GM12878 (cell line): ENCODE measurements around the gene ABTB1. TPM values are rescaled to one million over a fixed set of nuclear protein-coding genes. Genes with fewer than 3 reads are reported as not detected.
A peak's percentile ranks its signal among the peaks of the same experiment; 100 is the strongest.

Experiments used
- ATAC-seq: fragments of 200-7000 bp; cut with Tn5 transposase; 3 replicates; pipeline ENCODE4 v1.9.1; 2020; ENCODE audit warnings: mild to moderate bottlenecking, moderate library complexity
- BruUV-seq: library from RNA; stranded (reverse); fragments of 400-500 nt; replicated peaks from 2 replicates; lab custom pipeline; 2021; lab: Mats Ljungman, UMichigan
- CTCF ChIA-PET: fragments of 300-600 bp; sonication (Branson Sonifier 250); formaldehyde crosslinking; extraction: SDS; loops from one replicate; lab custom pipeline; 2021; ENCODE audit warnings: inconsistent platforms; lab: Yijun Ruan, JAX
- POLR2A ChIA-PET: fragments of 350-600 bp; formaldehyde crosslinking; extraction: SDS; loops from one replicate; lab custom pipeline; 2021; ENCODE audit warnings: inconsistent platforms; lab: Charles Lee
- RAD21 ChIA-PET: fragments of 300-600 bp; sonication (Branson Sonifier 250); formaldehyde crosslinking; loops from one replicate; lab custom pipeline; 2023; ENCODE audit warnings: antibody characterized with exemption; ENCODE audit not compliant: unreplicated experiment; lab: Charles Lee
- SMC1A ChIA-PET: fragments of 300-600 bp; sonication (Branson Sonifier 250); formaldehyde crosslinking; loops from one replicate; lab custom pipeline; 2023; ENCODE audit not compliant: unreplicated experiment, uncharacterized antibody; lab: Charles Lee
- DNase-seq: peaks from one replicate; pipeline ENCODE4 v3.0.0-alpha.2; 2011; ENCODE audit warnings: low read depth, low spot score
- FAIRE-seq: peaks from 3 replicates; lab custom pipeline; 2011; peaks lifted over from hg19 to GRCh38; lab: Jason Lieb, UNC
- H2AFZ ChIP-seq: 2 replicates; pipeline ENCODE4 v1.6.0; 2011; ENCODE audit warnings: low read depth, low read length, control low read depth; ENCODE audit not compliant: control insufficient read depth
- H3K27ac ChIP-seq: 2 replicates; pipeline ENCODE4 v1.5.1; 2011; ENCODE audit warnings: control low read depth; ENCODE audit not compliant: control insufficient read depth, insufficient read depth
- H3K27me3 ChIP-seq, 2 experiments: replicated peaks in 1 of 2; 2 replicates each; pipeline versions ENCODE4 v1.6.0 to v1.6.1; 2011; ENCODE audit warnings: low read length in 1 of 2; ENCODE audit not compliant: control insufficient read depth in 2 of 2, insufficient read depth in 2 of 2
- H3K36me3 ChIP-seq, 2 experiments: 2 replicates each; pipeline ENCODE4 v1.5.1; 2011; ENCODE audit warnings: low read length in 1 of 2; ENCODE audit not compliant: control insufficient read depth in 2 of 2, insufficient read depth in 2 of 2
- H3K4me1 ChIP-seq: 2 replicates; pipeline ENCODE4 v1.6.1; 2011; ENCODE audit warnings: mild to moderate bottlenecking, low read length, moderate library complexity, mixed read lengths; ENCODE audit not compliant: control insufficient read depth, insufficient read depth
- H3K4me2 ChIP-seq: 2 replicates; pipeline ENCODE4 v1.6.0; 2011; ENCODE audit warnings: control low read depth; ENCODE audit not compliant: control insufficient read depth, insufficient read depth
- H3K4me3 ChIP-seq: fragments of 200-600 bp; sonication (generic); 2 replicates; pipeline ENCODE4 v1.5.1; 2016
- H3K79me2 ChIP-seq: 2 replicates; pipeline ENCODE4 v1.6.0; 2011; ENCODE audit warnings: low read length; ENCODE audit not compliant: control insufficient read depth, insufficient read depth
- H3K9ac ChIP-seq: 2 replicates; pipeline ENCODE4 v1.8.0; 2011; ENCODE audit warnings: low read length, control low read depth, mixed read lengths; ENCODE audit not compliant: control insufficient read depth, insufficient read depth
- H3K9me3 ChIP-seq: replicated peaks from 3 replicates; pipeline ENCODE4 v1.5.1; 2011; ENCODE audit warnings: mild to moderate bottlenecking, low read length; ENCODE audit not compliant: control insufficient read depth, insufficient read depth
- H4K20me1 ChIP-seq: 2 replicates; pipeline ENCODE4 v1.6.0; 2011; ENCODE audit not compliant: control insufficient read depth, insufficient read depth
- ATF7 ChIP-seq: fragments of 450-650 bp; IDR thresholded peaks from 2 replicates; pipeline ENCODE4 v1.6.1; 2016; ENCODE audit warnings: low read depth, mild to moderate bottlenecking
- DPF2 ChIP-seq: fragments of 450-650 bp; IDR thresholded peaks from 2 replicates; pipeline ENCODE4 v1.6.1; 2017; ENCODE audit warnings: mild to moderate bottlenecking
- ESRRA ChIP-seq: IDR thresholded peaks from 2 replicates; pipeline ENCODE4 v1.6.1; 2012; ENCODE audit warnings: mild to moderate bottlenecking, low read length, improper control_type of control experiment
- FOXM1 ChIP-seq: IDR thresholded peaks from 2 replicates; pipeline ENCODE4 v1.6.1; 2012; ENCODE audit warnings: low read depth, mild to moderate bottlenecking, inconsistent platforms, low read length, moderate library complexity
- LARP7 ChIP-seq: fragments of 450-650 bp; IDR thresholded peaks from 2 replicates; pipeline ENCODE4 v1.6.1; 2017; ENCODE audit warnings: mild to moderate bottlenecking
- MTA3 ChIP-seq: IDR thresholded peaks from 2 replicates; pipeline ENCODE4 v1.6.1; 2012; ENCODE audit warnings: low read length, inconsistent platforms, borderline replicate concordance
- NFIC ChIP-seq: IDR thresholded peaks from 2 replicates; pipeline ENCODE4 v1.6.1; 2012; ENCODE audit warnings: low read depth, mild to moderate bottlenecking, inconsistent platforms, low read length, moderate library complexity
- NR2C2 ChIP-seq: IDR thresholded peaks from 2 replicates; pipeline ENCODE4 v1.6.1; 2011; ENCODE audit warnings: borderline replicate concordance, low read depth; ENCODE audit not compliant: control insufficient read depth, insufficient read length
- NR2F1 ChIP-seq: fragments of 450-650 bp; conservative IDR thresholded peaks from 2 replicates; pipeline ENCODE4 v1.6.1; 2017; ENCODE audit warnings: mild to moderate bottlenecking
- POLR2AphosphoS2 ChIP-seq: IDR thresholded peaks from 2 replicates; pipeline ENCODE4 v1.6.1; 2011; ENCODE audit warnings: low read depth, mild to moderate bottlenecking, low read length, improper control_type of control experiment, moderate library complexity
- RAD51 ChIP-seq: fragments of 450-650 bp; IDR thresholded peaks from 2 replicates; pipeline ENCODE4 v1.6.1; 2016; ENCODE audit warnings: moderate library complexity, mild to moderate bottlenecking, inconsistent platforms
- RB1 ChIP-seq: fragments of 450-650 bp; formaldehyde crosslinking; IDR thresholded peaks from 2 replicates; pipeline ENCODE4 v1.6.1; 2017; ENCODE audit warnings: mild to moderate bottlenecking, borderline replicate concordance
- SMARCA5 ChIP-seq: fragments of 450-650 bp; IDR thresholded peaks from 2 replicates; pipeline ENCODE4 v1.6.1; 2017; ENCODE audit warnings: mild to moderate bottlenecking
- ZNF622 ChIP-seq: fragments of 450-650 bp; IDR thresholded peaks from 2 replicates; pipeline ENCODE4 v1.6.1; 2017; ENCODE audit warnings: mild to moderate bottlenecking, inconsistent platforms
- WGBS: methylation state at CpG from one replicate; pipeline ENCODE4 v1.1.6; 2016; ENCODE audit warnings: low lambda C conversion rate; ENCODE audit not compliant: insufficient replicate concordance, insufficient coverage; ENCODE audit errors: missing lambda C conversion rate; 5-methylcytosine and 5-hydroxymethylcytosine counted together
- in situ Hi-C: fragments of 300-500 bp; cut with MboI; formaldehyde crosslinking; loops from 9 replicates; pipeline ENCODE4 v1.14.3; 2018; ENCODE audit warnings: mixed read lengths
- intact Hi-C: fragments of 100-400 bp; cut with micrococcal nuclease; formaldehyde crosslinking; loops from one replicate; pipeline ENCODE4 v1.14.2; 2022; ENCODE audit not compliant: unreplicated experiment
- polyA plus RNA-seq, 11 experiments: library from polyadenylated mRNA; depleted of rRNA in 4 of 11; unstranded in 6 of 11; stranded (reverse) in 5 of 11; fragments of >200 nt; fragmentation: Nextera tagmentation in 4 of 11; fragmentation: Illumina TruSeq in 1 of 11; extraction: Ambion mirVana in 4 of 11; extraction: Trizol in 1 of 11; gene quantifications; 1 replicate in 1 of 11; 2 replicates in 10 of 11; pipeline versions ENCODE4 v1.2.1 to v1.2.3, GENCODE V29; 2011 to 2016; ENCODE audit warnings: inconsistent platforms in 2 of 11, missing spikeins in 2 of 11, low read depth in 1 of 11
- total RNA-seq, 4 experiments: library from RNA; depleted of rRNA in 3 of 4; stranded (reverse); fragments of >200 nt in 3 of 4; fragmentation: Illumina TruSeq in 1 of 4; extraction: Trizol in 1 of 4; gene quantifications; 2 replicates each; pipeline versions ENCODE4 v1.2.1 to v1.2.3, GENCODE V29; 2013 to 2021
- TF ChIP-seq, protein P1 (sequence below): IDR thresholded peaks from 2 replicates; pipeline ENCODE4 v1.6.1; 2012; ENCODE audit warnings: low read length, inconsistent platforms
- TF ChIP-seq, protein P2 (sequence below): fragments of 450-650 bp; conservative IDR thresholded peaks from 2 replicates; pipeline ENCODE4 v1.6.1; 2017; ENCODE audit warnings: mild to moderate bottlenecking, moderate library complexity
- TF ChIP-seq, protein P3 (sequence below): IDR thresholded peaks from 2 replicates; pipeline ENCODE4 v1.6.1; 2011; ENCODE audit warnings: low read depth, mild to moderate bottlenecking, low read length, moderate library complexity, borderline replicate concordance; ENCODE audit errors: extremely low read depth
- TF ChIP-seq, protein P4 (sequence below): fragments of 450-650 bp; IDR thresholded peaks from 2 replicates; pipeline ENCODE4 v1.6.1; 2017; ENCODE audit warnings: antibody characterized with exemption, mild to moderate bottlenecking, moderate library complexity

Gene ABTB1
- total and polyA plus RNA-seq, 10 of the 15 experiments (the other 5 are each of a cell fraction or from before 2014, with no cell fraction given) = 0.11 to 10.2 (median 7.1) TPM

DNA sequence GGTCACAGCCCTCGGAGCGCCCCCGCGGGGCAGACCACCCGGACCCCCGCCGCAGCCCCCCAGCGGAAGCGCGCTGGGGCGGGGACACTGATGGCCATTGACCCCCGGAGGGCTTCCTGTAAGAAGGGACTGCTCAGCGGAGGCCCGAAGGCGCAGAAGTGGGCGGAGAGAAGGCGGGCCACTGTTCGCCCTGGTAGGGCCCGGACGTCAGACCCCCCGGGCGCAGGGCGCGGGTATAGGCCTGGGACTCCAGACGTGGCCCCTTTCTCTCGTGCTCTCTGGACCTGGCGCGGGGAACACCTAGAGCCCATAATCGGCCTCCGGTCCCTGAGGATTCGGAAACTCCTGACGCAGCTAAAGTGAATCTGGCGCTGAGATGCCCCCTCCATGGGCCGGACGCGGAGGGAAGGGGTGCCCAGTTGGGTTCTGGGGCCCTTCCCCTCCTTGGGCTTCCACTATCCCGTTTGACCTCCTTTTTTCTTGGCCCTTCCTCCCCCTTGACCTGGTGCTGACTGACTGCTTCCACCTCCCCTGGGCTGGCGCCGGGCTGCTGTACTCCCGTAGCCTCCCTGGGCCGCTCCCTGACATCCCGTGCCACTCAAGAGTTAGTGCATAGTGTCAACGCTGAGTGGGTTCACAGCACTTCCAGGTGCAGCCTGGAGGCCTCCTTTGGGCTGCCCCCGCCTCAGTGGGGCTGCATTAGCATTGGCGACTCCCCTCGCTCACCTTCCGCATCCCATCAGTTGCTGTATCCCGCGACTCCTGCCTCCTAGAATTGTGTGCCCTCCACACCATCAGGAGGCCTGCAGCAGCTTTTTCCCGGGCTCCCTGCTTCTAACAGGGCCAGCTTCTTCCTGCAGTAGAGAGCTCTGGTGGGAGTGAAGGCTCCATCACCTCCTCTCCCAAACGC is 694 bp downstream of the ABTB1 start:
- Histone ChIP-seq H2AFZ (peak overlapping the region; percentile 79), H3K9me3 (no peaks in the 10 kb centered on the region), H3K79me2 (peaks cover 7% of the 10 kb centered on the region), H3K4me1 (peaks cover 14% of the 10 kb centered on the region), H4K20me1 (no peaks in the 10 kb centered on the region), H3K36me3 (no peaks in the 10 kb centered on the region), H3K9ac (peak overlapping the region; percentile 64; the same call in 1 of the 2 replicates), H3K4me3 (peak overlapping the region; percentile 69), H3K27me3 (no peaks in the 10 kb centered on the region), H3K4me2 (peak overlapping the region; percentile 97), H3K27ac (0 out of 2 replicates have a peak overlapping the region, but pooled peaks have one; percentile 11)
- intact Hi-C loops = no loop called here
- in situ Hi-C loops = no loop called here
- POLR2A ChIA-PET = no interaction called here
- BruUV-seq = TSS peak; percentile 71
- no peak for DNase-seq
- peak; percentile 66 for ATAC-seq
- no peak for FAIRE-seq
- SMC1A ChIA-PET = no interaction called here
- RAD21 ChIA-PET = no interaction called here
- 26% methylated on average over 46 of the region's 51 CpGs for WGBS
- CTCF ChIA-PET = no interaction called here
- TF ChIP-seq, protein P1, sequence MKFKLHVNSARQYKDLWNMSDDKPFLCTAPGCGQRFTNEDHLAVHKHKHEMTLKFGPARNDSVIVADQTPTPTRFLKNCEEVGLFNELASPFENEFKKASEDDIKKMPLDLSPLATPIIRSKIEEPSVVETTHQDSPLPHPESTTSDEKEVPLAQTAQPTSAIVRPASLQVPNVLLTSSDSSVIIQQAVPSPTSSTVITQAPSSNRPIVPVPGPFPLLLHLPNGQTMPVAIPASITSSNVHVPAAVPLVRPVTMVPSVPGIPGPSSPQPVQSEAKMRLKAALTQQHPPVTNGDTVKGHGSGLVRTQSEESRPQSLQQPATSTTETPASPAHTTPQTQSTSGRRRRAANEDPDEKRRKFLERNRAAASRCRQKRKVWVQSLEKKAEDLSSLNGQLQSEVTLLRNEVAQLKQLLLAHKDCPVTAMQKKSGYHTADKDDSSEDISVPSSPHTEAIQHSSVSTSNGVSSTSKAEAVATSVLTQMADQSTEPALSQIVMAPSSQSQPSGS = no peak
- TF ChIP-seq RB1 (0 out of 2 replicates have a peak, but pooled peaks have one; percentile 36), POLR2AphosphoS2 (no peak), DPF2 (0 out of 2 replicates have a peak, but pooled peaks have one; percentile 6), LARP7 (peak; percentile 34), ATF7 (no peak), RAD51 (no peak), FOXM1 (no peak), NR2F1 (no peak), ESRRA (no peak), SMARCA5 (peak; percentile 43; the same call in 1 of the 2 replicates), NR2C2 (no peak), ZNF622 (no peak), MTA3 (no peak), NFIC (no peak)
- TF ChIP-seq, protein P2, sequence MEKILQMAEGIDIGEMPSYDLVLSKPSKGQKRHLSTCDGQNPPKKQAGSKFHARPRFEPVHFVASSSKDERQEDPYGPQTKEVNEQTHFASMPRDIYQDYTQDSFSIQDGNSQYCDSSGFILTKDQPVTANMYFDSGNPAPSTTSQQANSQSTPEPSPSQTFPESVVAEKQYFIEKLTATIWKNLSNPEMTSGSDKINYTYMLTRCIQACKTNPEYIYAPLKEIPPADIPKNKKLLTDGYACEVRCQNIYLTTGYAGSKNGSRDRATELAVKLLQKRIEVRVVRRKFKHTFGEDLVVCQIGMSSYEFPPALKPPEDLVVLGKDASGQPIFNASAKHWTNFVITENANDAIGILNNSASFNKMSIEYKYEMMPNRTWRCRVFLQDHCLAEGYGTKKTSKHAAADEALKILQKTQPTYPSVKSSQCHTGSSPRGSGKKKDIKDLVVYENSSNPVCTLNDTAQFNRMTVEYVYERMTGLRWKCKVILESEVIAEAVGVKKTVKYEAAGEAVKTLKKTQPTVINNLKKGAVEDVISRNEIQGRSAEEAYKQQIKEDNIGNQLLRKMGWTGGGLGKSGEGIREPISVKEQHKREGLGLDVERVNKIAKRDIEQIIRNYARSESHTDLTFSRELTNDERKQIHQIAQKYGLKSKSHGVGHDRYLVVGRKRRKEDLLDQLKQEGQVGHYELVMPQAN = 0 out of 2 replicates have a peak, but pooled peaks have one; percentile 51
- TF ChIP-seq, protein P3, sequence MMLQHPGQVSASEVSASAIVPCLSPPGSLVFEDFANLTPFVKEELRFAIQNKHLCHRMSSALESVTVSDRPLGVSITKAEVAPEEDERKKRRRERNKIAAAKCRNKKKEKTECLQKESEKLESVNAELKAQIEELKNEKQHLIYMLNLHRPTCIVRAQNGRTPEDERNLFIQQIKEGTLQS = no peak
- TF ChIP-seq, protein P4, sequence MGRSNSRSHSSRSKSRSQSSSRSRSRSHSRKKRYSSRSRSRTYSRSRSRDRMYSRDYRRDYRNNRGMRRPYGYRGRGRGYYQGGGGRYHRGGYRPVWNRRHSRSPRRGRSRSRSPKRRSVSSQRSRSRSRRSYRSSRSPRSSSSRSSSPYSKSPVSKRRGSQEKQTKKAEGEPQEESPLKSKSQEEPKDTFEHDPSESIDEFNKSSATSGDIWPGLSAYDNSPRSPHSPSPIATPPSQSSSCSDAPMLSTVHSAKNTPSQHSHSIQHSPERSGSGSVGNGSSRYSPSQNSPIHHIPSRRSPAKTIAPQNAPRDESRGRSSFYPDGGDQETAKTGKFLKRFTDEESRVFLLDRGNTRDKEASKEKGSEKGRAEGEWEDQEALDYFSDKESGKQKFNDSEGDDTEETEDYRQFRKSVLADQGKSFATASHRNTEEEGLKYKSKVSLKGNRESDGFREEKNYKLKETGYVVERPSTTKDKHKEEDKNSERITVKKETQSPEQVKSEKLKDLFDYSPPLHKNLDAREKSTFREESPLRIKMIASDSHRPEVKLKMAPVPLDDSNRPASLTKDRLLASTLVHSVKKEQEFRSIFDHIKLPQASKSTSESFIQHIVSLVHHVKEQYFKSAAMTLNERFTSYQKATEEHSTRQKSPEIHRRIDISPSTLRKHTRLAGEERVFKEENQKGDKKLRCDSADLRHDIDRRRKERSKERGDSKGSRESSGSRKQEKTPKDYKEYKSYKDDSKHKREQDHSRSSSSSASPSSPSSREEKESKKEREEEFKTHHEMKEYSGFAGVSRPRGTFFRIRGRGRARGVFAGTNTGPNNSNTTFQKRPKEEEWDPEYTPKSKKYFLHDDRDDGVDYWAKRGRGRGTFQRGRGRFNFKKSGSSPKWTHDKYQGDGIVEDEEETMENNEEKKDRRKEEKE = no peak
